ENCODE data around the gene MKI67.

DNA sequence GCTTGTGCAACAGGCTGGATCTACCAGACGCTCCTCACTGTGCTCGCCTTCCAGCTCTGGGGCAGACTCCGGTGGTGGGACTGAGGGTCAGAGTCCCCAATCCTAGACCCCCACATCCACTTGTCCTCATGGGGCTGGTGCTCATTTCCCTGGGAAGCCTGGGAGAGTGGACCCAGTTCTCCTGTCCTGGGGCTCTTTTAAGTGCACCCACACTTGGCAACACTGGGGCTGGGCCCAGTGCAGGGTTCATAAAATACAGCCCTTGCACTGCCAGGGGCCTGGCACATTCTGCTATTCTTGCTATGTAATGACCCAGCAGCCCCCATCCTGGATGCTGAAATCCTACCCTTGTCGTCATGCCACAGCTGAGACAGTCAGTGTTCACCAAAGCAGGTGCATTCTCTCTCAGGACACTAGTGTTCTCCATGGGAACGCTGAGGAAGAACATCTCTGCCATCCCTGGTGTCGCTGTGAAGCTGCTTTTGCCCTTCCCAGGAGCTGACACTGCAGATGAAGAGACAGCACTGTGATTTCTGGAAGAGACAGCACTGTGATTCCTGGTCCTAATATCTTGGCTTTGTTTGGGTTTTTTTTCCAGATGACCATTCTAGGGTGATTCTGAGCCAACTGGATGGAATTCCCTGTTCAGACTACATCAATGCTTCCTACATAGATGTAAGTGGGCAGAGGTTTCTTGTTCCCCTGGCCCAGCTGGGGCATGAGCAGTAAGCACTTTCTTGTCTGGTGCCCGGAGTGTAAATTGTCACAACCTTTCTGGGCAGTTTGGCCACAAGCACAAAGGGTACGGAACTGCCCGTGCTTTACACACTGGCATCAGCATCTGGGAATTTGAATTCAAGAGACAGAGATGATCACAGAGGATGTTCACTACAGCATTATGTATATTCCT lies 65.6 kb downstream of the MKI67 start:
- TF ChIP-seq, protein P1, sequence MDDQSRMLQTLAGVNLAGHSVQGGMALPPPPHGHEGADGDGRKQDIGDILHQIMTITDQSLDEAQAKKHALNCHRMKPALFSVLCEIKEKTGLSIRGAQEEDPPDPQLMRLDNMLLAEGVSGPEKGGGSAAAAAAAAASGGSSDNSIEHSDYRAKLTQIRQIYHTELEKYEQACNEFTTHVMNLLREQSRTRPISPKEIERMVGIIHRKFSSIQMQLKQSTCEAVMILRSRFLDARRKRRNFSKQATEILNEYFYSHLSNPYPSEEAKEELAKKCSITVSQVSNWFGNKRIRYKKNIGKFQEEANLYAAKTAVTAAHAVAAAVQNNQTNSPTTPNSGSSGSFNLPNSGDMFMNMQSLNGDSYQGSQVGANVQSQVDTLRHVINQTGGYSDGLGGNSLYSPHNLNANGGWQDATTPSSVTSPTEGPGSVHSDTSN (IDR thresholded peaks at IDR 0.05): no peak
- TF ChIP-seq NR3C1 (IDR thresholded peaks at IDR 0.05): no peak
- no peak for TF ChIP-seq CTCF (IDR thresholded peaks at IDR 0.05)
